HG02870 (cell line): ENCODE measurements around the gene SYNGR3.

ENCODE experiments used
- ATAC-seq: cut with Tn5 transposase; IDR thresholded peaks from one replicate; pipeline ENCODE4 v1.9.1; 2021; ENCODE audit warnings: mild to moderate bottlenecking, moderate library complexity; ENCODE audit not compliant: unreplicated experiment

The SYNGR3 gene

GRCh38 chr16:2039274-2040031, 49.7 kb downstream of the SYNGR3 start:
- no peak for ATAC-seq

GRCh38 chr16:2040041-2040786, 50.4 kb downstream of the SYNGR3 start:
- no peak for ATAC-seq

DNA sequence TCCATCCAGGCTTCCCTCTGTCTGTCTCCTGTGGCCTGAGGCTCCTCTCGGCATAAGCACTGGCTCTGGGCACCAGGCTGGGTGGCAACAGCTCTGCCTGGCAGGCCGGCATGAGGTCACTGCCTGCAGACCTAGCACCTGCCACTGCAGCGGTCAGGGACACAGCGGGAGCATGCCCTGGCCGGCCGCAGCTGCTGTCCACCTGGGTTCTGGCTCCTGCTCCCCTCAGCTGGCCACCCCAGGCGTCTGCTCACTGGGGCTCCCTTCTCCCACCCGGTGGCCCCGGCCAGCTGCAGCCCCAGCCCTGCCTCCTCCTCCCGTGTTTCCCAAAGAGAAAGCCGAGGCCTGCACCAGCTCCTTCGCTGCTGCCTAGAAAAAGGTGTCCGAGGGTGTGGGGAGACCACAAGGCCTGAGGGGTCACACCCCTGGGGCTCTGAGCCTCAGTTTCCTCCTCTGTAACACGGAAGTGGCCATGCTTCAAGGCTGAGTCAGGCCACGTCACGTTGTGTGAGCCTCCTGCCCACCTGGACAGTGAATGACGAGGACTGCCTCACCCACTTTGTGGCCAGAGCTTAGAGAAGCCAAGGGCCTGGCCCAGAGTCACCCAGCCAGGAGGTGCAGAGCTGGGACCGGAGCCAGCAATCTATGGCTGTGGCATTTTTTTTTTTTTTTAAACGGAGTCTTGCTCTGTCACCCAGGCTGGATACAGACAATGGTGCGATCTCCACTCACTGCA, 51.2 kb downstream of the SYNGR3 start:
- ATAC-seq = no peak

GRCh38 chr16:2042171-2042985, 52.6 kb downstream of the SYNGR3 start:
- ATAC-seq = no peak

DNA sequence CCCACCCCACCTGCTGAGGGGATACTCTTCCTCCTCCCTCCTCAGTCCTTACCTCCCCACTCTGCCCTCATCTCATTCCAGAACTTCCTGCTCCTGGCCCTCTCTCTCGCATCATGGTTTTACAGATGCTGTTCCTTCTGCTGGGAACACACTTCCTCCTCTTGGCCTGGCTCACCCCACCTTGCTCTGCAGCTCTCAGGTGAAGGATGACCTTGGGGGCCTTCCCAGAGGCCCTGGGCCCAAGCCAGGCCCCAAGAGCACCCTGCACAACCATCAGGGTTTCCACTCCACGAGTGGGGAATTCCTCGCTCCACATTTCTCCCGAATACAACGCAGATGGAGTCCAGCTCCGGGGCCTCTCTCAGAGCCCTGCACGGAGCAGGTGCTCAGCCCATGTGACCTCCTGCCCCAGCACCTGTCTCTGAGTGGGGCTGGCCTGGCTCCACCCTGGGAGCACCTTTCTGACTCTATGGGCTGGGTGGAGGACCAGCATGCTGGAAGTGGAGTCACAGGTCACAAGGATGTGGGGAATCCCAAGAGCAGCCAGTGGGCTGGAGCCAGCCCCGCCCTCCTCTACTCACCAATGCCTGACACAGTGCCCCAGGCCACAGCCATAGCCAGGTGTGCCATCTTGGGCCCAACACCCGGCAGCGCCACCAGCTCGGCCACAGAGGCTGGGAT, 53.4 kb downstream of the SYNGR3 start:
- ATAC-seq = no peak
